GM12878 (cell line): ENCODE measurements around the gene HDGF. TPM values are rescaled to one million over a fixed set of nuclear protein-coding genes. Genes with fewer than 3 reads are reported as not detected.

Experiments used
- BHLHE40 ChIP-seq, 2 experiments: fragments of 450-650 bp in 1 of 2; IDR thresholded peaks; 2 replicates each; pipeline ENCODE4 v1.6.1; 2011 to 2017; ENCODE audit warnings: low read depth in 2 of 2, borderline replicate concordance in 1 of 2, improper control_type of control experiment in 1 of 2, low read length in 1 of 2, mild to moderate bottlenecking in 1 of 2
- EED ChIP-seq: sonication (generic); IDR thresholded peaks from 2 replicates; pipeline ENCODE4 v1.6.1; 2016; ENCODE audit warnings: antibody characterized with exemption, low read depth
- EP300 ChIP-seq, 2 experiments: fragments of 150-350 bp in 1 of 2; IDR thresholded peaks; 2 replicates each; pipeline ENCODE4 v1.6.1; 2011 to 2012; ENCODE audit warnings: low read depth in 2 of 2, low read length in 2 of 2, borderline replicate concordance in 1 of 2, improper control_type of control experiment in 1 of 2, inconsistent platforms in 1 of 2; ENCODE audit not compliant: control insufficient read depth in 1 of 2
- GATAD2B ChIP-seq: fragments of 450-650 bp; conservative IDR thresholded peaks from 2 replicates; pipeline ENCODE4 v1.6.1; 2017; ENCODE audit warnings: low read depth, mild to moderate bottlenecking, moderate library complexity
- HCFC1 ChIP-seq: fragments of 150-350 bp; IDR thresholded peaks from 2 replicates; pipeline ENCODE4 v1.6.1; 2014; ENCODE audit warnings: low read length
- HDGF ChIP-seq: fragments of 450-650 bp; IDR thresholded peaks from 2 replicates; pipeline ENCODE4 v1.6.1; 2016; ENCODE audit warnings: antibody characterized with exemption
- IRF4 ChIP-seq: IDR thresholded peaks from 2 replicates; pipeline ENCODE4 v1.6.1; 2011; ENCODE audit warnings: low read depth, low read length
- MEF2B ChIP-seq: fragments of 450-650 bp; IDR thresholded peaks from 2 replicates; pipeline ENCODE4 v1.6.1; 2018; ENCODE audit warnings: mild to moderate bottlenecking, moderate library complexity; ENCODE audit not compliant: partially characterized antibody, poor library complexity, severe bottlenecking
- MYC ChIP-seq: IDR thresholded peaks from 2 replicates; pipeline ENCODE4 v1.6.1; 2011; ENCODE audit warnings: mild to moderate bottlenecking, low read length, moderate library complexity, inconsistent platforms; ENCODE audit not compliant: insufficient read depth, insufficient replicate concordance, insufficient read length, severe bottlenecking
- NFIC ChIP-seq: IDR thresholded peaks from 2 replicates; pipeline ENCODE4 v1.6.1; 2012; ENCODE audit warnings: low read depth, mild to moderate bottlenecking, inconsistent platforms, low read length, moderate library complexity
- NR2F1 ChIP-seq: fragments of 450-650 bp; conservative IDR thresholded peaks from 2 replicates; pipeline ENCODE4 v1.6.1; 2017; ENCODE audit warnings: mild to moderate bottlenecking
- PAX5 ChIP-seq: IDR thresholded peaks from 2 replicates; pipeline ENCODE4 v1.6.1; 2011; ENCODE audit warnings: low read depth, low read length, borderline replicate concordance
- POLR2A ChIP-seq: IDR thresholded peaks from 2 replicates; pipeline ENCODE4 v1.6.1; 2011; ENCODE audit warnings: low read depth, mild to moderate bottlenecking, low read length
- POU2F2 ChIP-seq: IDR thresholded peaks from 3 replicates; pipeline ENCODE4 v1.6.1; 2011; ENCODE audit warnings: low read depth, mild to moderate bottlenecking, low read length, borderline replicate concordance
- RAD21 ChIP-seq: IDR thresholded peaks from 2 replicates; pipeline ENCODE4 v1.6.1; 2011; ENCODE audit warnings: mild to moderate bottlenecking, low read depth, low read length, moderate library complexity; ENCODE audit not compliant: insufficient read depth
- RAD51 ChIP-seq: fragments of 450-650 bp; IDR thresholded peaks from 2 replicates; pipeline ENCODE4 v1.6.1; 2016; ENCODE audit warnings: moderate library complexity, mild to moderate bottlenecking, inconsistent platforms
- RFX5 ChIP-seq: IDR thresholded peaks from 2 replicates; pipeline ENCODE4 v1.6.1; 2011; ENCODE audit warnings: low read depth, low read length, improper control_type of control experiment
- RUNX3 ChIP-seq: IDR thresholded peaks from 2 replicates; pipeline ENCODE4 v1.6.1; 2012; ENCODE audit warnings: low read length, inconsistent platforms
- SPI1 ChIP-seq: IDR thresholded peaks from 2 replicates; pipeline ENCODE4 v1.6.1; 2011; ENCODE audit warnings: low read depth, mild to moderate bottlenecking, low read length, moderate library complexity, borderline replicate concordance; ENCODE audit not compliant: insufficient read depth
- SREBF2 ChIP-seq: IDR thresholded peaks from 2 replicates; pipeline ENCODE4 v1.6.1; 2012; ENCODE audit warnings: mild to moderate bottlenecking, low read length
- STAT3 ChIP-seq: IDR thresholded peaks from 2 replicates; pipeline ENCODE4 v1.6.1; 2011; ENCODE audit warnings: low read depth, low read length, improper control_type of control experiment
- WRNIP1 ChIP-seq: IDR thresholded peaks from 2 replicates; pipeline ENCODE4 v1.6.1; 2011; ENCODE audit warnings: low read depth, low read length, improper control_type of control experiment, borderline replicate concordance
- ZNF384 ChIP-seq: IDR thresholded peaks from 2 replicates; pipeline ENCODE4 v1.6.1; 2012; ENCODE audit warnings: low read depth, mild to moderate bottlenecking, low read length, improper control_type of control experiment, borderline replicate concordance
- polyA plus RNA-seq, 11 experiments: library from polyadenylated mRNA; depleted of rRNA in 4 of 11; unstranded in 6 of 11; stranded (reverse) in 5 of 11; fragments of >200 nt; fragmentation: Nextera tagmentation in 4 of 11; fragmentation: Illumina TruSeq in 1 of 11; extraction: Ambion mirVana in 4 of 11; extraction: Trizol in 1 of 11; gene quantifications; 1 replicate in 1 of 11; 2 replicates in 10 of 11; pipeline versions ENCODE4 v1.2.1 to v1.2.3, GENCODE V29; 2011 to 2016; ENCODE audit warnings: inconsistent platforms in 2 of 11, missing spikeins in 2 of 11, low read depth in 1 of 11
- total RNA-seq, 4 experiments: library from RNA; depleted of rRNA in 3 of 4; stranded (reverse); fragments of >200 nt in 3 of 4; fragmentation: Illumina TruSeq in 1 of 4; extraction: Trizol in 1 of 4; gene quantifications; 2 replicates each; pipeline versions ENCODE4 v1.2.1 to v1.2.3, GENCODE V29; 2013 to 2021
- TF ChIP-seq, protein P1 (sequence below): fragments of 450-650 bp; IDR thresholded peaks from 2 replicates; pipeline ENCODE4 v1.6.1; 2017; ENCODE audit warnings: mild to moderate bottlenecking
- TF ChIP-seq, protein P2 (sequence below): fragments of 450-650 bp; IDR thresholded peaks from 2 replicates; pipeline ENCODE4 v1.6.1; 2016; ENCODE audit warnings: mild to moderate bottlenecking
- TF ChIP-seq, protein P3 (sequence below): IDR thresholded peaks from 2 replicates; pipeline ENCODE4 v1.6.1; 2012; ENCODE audit warnings: mild to moderate bottlenecking, low read depth, low read length

The HDGF gene
- total and polyA plus RNA-seq, 10 of the 15 experiments (the other 5 are each of a cell fraction or from before 2014, with no cell fraction given), result 28.3 to 372 (median 209) TPM

DNA sequence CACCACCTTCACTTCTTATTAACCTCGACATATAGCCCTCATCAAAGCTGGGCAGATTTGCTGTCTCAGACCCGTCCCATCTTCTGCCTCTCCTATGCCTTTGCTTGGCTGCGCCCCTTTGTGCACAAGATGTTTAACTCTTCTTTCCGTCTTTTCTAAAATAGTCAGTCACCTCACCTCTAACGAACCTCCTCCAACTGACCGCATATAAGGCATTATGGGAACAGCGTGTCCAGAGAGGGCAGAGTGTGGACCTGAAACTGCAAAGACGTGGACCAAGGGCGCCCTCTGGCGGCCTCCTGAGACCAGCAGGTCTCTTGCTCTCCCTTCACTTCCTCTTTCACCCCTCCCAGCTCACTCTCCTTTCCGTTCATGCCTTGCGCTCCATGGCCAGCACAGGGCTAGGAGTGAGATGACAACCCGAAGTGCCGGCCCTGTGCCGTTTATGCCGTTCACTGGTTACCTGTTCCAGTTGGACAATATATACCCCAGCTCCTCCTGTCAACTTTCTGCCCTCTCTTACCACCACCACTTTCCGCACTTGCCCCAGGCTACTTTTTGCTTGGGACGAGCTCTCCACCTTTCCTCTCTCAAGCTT is 25.7 kb downstream of the HDGF start (continued):
- TF ChIP-seq, protein P1, sequence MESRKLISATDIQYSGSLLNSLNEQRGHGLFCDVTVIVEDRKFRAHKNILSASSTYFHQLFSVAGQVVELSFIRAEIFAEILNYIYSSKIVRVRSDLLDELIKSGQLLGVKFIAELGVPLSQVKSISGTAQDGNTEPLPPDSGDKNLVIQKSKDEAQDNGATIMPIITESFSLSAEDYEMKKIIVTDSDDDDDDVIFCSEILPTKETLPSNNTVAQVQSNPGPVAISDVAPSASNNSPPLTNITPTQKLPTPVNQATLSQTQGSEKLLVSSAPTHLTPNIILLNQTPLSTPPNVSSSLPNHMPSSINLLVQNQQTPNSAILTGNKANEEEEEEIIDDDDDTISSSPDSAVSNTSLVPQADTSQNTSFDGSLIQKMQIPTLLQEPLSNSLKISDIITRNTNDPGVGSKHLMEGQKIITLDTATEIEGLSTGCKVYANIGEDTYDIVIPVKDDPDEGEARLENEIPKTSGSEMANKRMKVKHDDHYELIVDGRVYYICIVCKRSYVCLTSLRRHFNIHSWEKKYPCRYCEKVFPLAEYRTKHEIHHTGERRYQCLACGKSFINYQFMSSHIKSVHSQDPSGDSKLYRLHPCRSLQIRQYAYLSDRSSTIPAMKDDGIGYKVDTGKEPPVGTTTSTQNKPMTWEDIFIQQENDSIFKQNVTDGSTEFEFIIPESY, result no peak
- TF ChIP-seq SREBF2 (no peak), MYC (no peak), NFIC (no peak), POU2F2 (no peak), ZNF384 (no peak), RAD51 (no peak), STAT3 (no peak), HCFC1 (no peak), NR2F1 (no peak), EED (peak; percentile 71; the same call in 1 of the 2 replicates), POLR2A (no peak; the same call in 1 of the 2 replicates), GATAD2B (no peak; the same call in 1 of the 2 replicates), RFX5 (no peak), EP300 (IDR thresholded peaks at IDR 0.05; ENCODE audit: borderline replicate concordance in 1 of 2, control insufficient read depth in 1 of 2, low read depth in 2 of 2, low read length in 2 of 2) (no peak), IRF4 (peak; percentile 70), SPI1 (peak; percentile 99), MEF2B (no peak), HDGF (peak; percentile 89), WRNIP1 (0 out of 2 replicates have a peak, but pooled peaks have one; percentile 19), RAD21 (peak; percentile 75), RUNX3 (peak; percentile 49), PAX5 (peak; percentile 32; the same call in 1 of the 2 replicates), BHLHE40 (IDR thresholded peaks at IDR 0.05; ENCODE audit: borderline replicate concordance in 1 of 2, low read depth in 2 of 2, low read length in 1 of 2) (no peak)
- TF ChIP-seq, protein P2, sequence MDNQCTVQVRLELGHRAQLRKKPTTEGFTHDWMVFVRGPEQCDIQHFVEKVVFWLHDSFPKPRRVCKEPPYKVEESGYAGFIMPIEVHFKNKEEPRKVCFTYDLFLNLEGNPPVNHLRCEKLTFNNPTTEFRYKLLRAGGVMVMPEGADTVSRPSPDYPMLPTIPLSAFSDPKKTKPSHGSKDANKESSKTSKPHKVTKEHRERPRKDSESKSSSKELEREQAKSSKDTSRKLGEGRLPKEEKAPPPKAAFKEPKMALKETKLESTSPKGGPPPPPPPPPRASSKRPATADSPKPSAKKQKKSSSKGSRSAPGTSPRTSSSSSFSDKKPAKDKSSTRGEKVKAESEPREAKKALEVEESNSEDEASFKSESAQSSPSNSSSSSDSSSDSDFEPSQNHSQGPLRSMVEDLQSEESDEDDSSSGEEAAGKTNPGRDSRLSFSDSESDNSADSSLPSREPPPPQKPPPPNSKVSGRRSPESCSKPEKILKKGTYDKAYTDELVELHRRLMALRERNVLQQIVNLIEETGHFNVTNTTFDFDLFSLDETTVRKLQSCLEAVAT, result peak; percentile 38; the same call in 1 of the 2 replicates
- TF ChIP-seq, protein P3, sequence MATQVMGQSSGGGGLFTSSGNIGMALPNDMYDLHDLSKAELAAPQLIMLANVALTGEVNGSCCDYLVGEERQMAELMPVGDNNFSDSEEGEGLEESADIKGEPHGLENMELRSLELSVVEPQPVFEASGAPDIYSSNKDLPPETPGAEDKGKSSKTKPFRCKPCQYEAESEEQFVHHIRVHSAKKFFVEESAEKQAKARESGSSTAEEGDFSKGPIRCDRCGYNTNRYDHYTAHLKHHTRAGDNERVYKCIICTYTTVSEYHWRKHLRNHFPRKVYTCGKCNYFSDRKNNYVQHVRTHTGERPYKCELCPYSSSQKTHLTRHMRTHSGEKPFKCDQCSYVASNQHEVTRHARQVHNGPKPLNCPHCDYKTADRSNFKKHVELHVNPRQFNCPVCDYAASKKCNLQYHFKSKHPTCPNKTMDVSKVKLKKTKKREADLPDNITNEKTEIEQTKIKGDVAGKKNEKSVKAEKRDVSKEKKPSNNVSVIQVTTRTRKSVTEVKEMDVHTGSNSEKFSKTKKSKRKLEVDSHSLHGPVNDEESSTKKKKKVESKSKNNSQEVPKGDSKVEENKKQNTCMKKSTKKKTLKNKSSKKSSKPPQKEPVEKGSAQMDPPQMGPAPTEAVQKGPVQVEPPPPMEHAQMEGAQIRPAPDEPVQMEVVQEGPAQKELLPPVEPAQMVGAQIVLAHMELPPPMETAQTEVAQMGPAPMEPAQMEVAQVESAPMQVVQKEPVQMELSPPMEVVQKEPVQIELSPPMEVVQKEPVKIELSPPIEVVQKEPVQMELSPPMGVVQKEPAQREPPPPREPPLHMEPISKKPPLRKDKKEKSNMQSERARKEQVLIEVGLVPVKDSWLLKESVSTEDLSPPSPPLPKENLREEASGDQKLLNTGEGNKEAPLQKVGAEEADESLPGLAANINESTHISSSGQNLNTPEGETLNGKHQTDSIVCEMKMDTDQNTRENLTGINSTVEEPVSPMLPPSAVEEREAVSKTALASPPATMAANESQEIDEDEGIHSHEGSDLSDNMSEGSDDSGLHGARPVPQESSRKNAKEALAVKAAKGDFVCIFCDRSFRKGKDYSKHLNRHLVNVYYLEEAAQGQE, result no peak
